VCaP (cell line): Measurements from ENCODE around the gene WFS1.

Experiments
- H3K27ac ChIP-seq: fragments of 450-650 bp; 2 replicates; pipeline ENCODE4 v1.5.1; 2017
- TF ChIP-seq, protein P1 (sequence below): fragments of 450-650 bp; conservative IDR thresholded peaks from 2 replicates; pipeline ENCODE4 v1.5.1; 2017; ENCODE audit warnings: mild to moderate bottlenecking, moderate library complexity

Gene WFS1

GRCh38 chr4:6339818-6340445 is 70.3 kb downstream of the WFS1 start:
- TF ChIP-seq, protein P1, sequence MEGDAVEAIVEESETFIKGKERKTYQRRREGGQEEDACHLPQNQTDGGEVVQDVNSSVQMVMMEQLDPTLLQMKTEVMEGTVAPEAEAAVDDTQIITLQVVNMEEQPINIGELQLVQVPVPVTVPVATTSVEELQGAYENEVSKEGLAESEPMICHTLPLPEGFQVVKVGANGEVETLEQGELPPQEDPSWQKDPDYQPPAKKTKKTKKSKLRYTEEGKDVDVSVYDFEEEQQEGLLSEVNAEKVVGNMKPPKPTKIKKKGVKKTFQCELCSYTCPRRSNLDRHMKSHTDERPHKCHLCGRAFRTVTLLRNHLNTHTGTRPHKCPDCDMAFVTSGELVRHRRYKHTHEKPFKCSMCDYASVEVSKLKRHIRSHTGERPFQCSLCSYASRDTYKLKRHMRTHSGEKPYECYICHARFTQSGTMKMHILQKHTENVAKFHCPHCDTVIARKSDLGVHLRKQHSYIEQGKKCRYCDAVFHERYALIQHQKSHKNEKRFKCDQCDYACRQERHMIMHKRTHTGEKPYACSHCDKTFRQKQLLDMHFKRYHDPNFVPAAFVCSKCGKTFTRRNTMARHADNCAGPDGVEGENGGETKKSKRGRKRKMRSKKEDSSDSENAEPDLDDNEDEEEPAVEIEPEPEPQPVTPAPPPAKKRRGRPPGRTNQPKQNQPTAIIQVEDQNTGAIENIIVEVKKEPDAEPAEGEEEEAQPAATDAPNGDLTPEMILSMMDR: no peak
- H3K27ac ChIP-seq: no peak overlapping the region

- H3K27ac ChIP-seq: no peak overlapping the region
- TF ChIP-seq, protein P1: no peak
These were observed 70.9 kb downstream of the WFS1 start for GRCh38 chr4:6340446-6341015.

DNA sequence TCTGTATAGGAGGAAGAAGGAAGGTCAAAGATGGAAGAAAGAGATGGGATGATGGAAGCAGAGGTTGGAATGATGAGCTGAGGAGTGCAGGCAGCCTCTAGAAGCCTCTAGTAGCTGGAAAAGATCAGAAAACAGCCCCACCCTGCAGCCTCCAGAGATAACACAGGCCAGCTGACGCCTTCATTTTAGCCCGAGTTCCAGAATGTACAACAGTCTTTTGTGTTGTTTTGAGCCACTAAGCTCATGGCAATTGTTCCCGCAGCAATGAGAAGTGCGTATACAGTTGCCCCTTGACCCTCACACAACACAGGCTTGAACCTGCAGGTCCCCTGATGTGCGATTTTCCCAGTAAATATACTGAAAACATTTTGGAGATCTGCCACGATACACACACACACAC is 72.0 kb downstream of the WFS1 start:
- TF ChIP-seq, protein P1: no peak
- H3K27ac ChIP-seq: no peak overlapping the region

DNA sequence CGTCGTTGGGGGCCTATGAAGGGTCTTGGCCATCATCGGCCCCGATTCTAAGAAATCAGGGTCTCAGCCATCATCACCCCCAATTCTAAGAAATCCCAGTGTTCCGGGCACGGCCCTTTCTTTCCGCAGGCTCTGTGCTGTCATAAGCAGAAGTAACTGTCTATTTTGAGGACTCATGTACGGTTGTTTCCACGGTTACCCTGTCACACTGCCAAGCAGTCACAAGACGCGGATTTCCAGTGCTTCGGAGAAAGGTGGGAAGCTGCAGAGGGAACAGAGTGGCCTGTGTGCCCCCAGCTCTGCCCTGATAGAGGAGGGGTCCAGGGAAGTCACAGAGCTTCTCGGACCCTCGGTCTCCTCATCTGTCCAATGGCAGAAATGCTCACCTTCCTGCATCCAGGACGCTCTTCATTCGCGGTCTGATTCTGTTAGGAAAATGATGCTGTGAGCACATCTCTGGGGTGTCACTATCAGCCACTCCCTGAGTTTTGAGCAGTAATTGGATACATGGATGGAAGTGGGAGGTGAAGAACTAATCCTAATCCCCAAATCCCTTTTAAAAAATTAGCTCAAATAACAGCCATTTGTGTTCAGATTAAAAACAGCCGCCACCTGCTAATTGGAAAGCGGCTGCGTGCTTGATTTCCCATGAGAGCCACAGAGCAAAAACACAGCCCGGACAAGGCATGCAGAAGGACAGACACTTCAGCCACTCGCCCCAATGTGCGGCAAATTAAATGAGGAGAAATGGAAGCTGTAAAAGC is 73.1 kb downstream of the WFS1 start:
- no peak overlapping the region for H3K27ac ChIP-seq

GRCh38 chr4:6343939-6344408 is 74.3 kb downstream of the WFS1 start:
- TF ChIP-seq, protein P1: no peak
- no peak overlapping the region for H3K27ac ChIP-seq

More for the DNA sequence above, 73.1 kb downstream of the WFS1 start:
- TF ChIP-seq, protein P1: no peak

DNA sequence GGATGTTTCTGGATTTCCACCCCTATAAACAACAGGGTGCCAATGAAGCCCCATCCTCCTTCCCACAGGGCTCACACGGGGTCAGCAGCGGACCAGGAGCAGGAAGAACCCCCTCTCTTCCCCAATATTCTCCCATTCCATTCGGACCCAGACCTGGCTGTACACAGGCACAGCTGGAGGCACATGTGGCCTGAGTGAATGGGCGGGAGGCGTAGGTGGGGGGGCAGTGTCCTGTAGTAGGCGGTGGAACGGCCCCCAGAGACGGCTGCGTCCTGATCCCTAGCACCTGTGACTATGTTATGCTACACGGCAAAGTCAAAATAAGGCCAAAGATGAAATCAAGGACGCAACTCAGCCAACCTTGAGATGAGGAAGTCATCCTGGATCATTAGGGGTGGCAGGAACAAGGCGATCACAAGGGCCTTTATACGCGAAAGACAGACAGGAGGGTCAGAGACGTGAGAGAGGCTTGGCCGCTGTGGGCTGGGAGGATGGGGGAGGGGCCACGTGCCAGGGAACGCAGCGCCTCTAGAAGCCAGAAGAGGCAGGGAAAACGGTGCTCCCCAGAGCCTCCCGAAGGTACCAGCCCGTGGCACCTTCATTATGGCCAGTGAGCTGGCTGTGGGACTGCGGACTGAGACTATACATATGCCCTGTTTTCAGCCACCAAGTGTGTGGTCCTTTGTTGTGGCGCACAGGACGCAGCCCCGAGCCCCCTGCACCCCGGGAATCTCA is 75.6 kb downstream of the WFS1 start:
- no peak overlapping the region for H3K27ac ChIP-seq
- TF ChIP-seq, protein P1: no peak

DNA sequence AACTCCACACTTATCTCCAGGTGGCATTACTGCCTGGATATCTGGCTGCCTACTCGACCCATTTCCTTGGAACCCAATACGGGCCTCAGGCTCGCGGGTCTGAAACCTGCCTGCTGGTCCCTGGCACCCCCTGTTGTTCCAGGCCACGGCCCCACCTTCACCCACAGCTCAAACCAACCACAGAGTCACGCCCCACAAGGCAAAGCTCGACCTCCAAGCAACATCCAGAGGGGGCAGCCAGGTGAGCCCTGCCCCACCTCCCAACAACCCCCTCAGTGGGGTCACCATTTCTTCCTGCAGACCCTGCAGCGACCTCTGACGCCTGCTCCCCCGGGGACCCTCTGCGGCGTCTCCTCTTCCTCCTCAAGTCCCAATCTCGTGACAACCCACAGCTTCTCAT is 76.2 kb downstream of the WFS1 start:
- TF ChIP-seq, protein P1: no peak
- no peak overlapping the region for H3K27ac ChIP-seq
